ENCODE data around the gene TBC1D8B.
"Not testable (repeated sequence)": the region's sequence is repeated elsewhere in the genome, so short reads cannot be mapped to it uniquely, and the experiment has no call there.

The TBC1D8B gene

DNA sequence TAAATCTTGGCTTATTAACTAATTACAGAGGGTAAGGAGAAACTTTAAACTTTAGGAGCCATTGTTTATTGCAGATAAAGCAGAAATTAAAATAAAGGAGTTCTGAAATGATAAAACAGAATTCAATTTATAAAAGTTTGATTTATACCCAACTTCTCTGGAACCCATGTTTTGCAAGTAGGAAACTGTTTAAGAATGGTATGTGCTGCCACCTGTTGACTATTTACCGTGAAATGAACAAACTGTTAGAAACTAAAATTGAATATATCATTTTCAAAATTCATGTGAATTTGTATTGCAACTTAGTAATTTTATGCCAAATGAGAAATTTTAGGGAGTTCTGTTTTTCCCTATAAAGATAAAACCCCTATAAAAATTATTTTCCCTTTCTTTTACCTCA lies 11.0 kb upstream of the TBC1D8B start:
- ChIA-PET CTCF (no interaction called here), POLR2A (no interaction called here)
- DNase-seq (ENCODE audit: extremely low spot score): no peak

GRCh38 chrX:106802063-106802387 lies 448 bp upstream of the TBC1D8B start:
- CTCF ChIA-PET: no interaction called here
- DNase-seq (ENCODE audit: extremely low spot score): peak; percentile 27
- POLR2A ChIA-PET: interaction anchor here (1.2 to 1.4 kb wide), 2 partner anchors 20 to 75 kb away, joined by 3 to 8 read pairs; partner anchors contain the start of gene RNF128
- no peak for TF ChIP-seq TARDBP (IDR thresholded peaks at IDR 0.05)
- no peak for TF ChIP-seq FOXK2 (IDR thresholded peaks at IDR 0.05)
- TF ChIP-seq SP1 (IDR thresholded peaks at IDR 0.05): no peak
- no peak for TF ChIP-seq LEF1 (IDR thresholded peaks at IDR 0.05; ENCODE audit: borderline replicate concordance)
- no peak for TF ChIP-seq ZNF384 (IDR thresholded peaks at IDR 0.05)
- TF ChIP-seq SUZ12 (IDR thresholded peaks at IDR 0.05): no peak
- TF ChIP-seq NFRKB (IDR thresholded peaks at IDR 0.05): no peak
- TF ChIP-seq L3MBTL2 (conservative IDR thresholded peaks at IDR 0.05): no peak
- TF ChIP-seq FOXA1 (IDR thresholded peaks at IDR 0.05): no peak
- TF ChIP-seq FOXM1 (IDR thresholded peaks at IDR 0.05; ENCODE audit: borderline replicate concordance): no peak
- TF ChIP-seq ELF4 (IDR thresholded peaks at IDR 0.05): no peak
- TF ChIP-seq BHLHE40 (IDR thresholded peaks at IDR 0.05; ENCODE audit: borderline replicate concordance): no peak

More for the DNA sequence above, 11.0 kb upstream of the TBC1D8B start:
- TF ChIP-seq NFRKB (IDR thresholded peaks at IDR 0.05): no peak
- TF ChIP-seq CTBP1 (IDR thresholded peaks at IDR 0.05; ENCODE audit: borderline replicate concordance): no peak
- no peak for TF ChIP-seq HDGF (IDR thresholded peaks at IDR 0.05; ENCODE audit: borderline replicate concordance)
- no peak for TF ChIP-seq FOXM1 (IDR thresholded peaks at IDR 0.05; ENCODE audit: borderline replicate concordance)
- TF ChIP-seq BHLHE40 (IDR thresholded peaks at IDR 0.05; ENCODE audit: borderline replicate concordance): no peak
- TF ChIP-seq ARNT (IDR thresholded peaks at IDR 0.05): no peak
- TF ChIP-seq L3MBTL2 (conservative IDR thresholded peaks at IDR 0.05): no peak
- no peak for TF ChIP-seq SUZ12 (IDR thresholded peaks at IDR 0.05)
- no peak for TF ChIP-seq LEF1 (IDR thresholded peaks at IDR 0.05; ENCODE audit: borderline replicate concordance)
- no peak for TF ChIP-seq ZNF384 (IDR thresholded peaks at IDR 0.05)
- no peak for TF ChIP-seq ELF4 (IDR thresholded peaks at IDR 0.05)
- no peak for TF ChIP-seq SP1 (IDR thresholded peaks at IDR 0.05)
- no peak for TF ChIP-seq PKNOX1 (IDR thresholded peaks at IDR 0.05)
- no peak for TF ChIP-seq FOXK2 (IDR thresholded peaks at IDR 0.05)
- no peak for TF ChIP-seq FOXA1 (IDR thresholded peaks at IDR 0.05)
- TF ChIP-seq TARDBP (IDR thresholded peaks at IDR 0.05): no peak

DNA sequence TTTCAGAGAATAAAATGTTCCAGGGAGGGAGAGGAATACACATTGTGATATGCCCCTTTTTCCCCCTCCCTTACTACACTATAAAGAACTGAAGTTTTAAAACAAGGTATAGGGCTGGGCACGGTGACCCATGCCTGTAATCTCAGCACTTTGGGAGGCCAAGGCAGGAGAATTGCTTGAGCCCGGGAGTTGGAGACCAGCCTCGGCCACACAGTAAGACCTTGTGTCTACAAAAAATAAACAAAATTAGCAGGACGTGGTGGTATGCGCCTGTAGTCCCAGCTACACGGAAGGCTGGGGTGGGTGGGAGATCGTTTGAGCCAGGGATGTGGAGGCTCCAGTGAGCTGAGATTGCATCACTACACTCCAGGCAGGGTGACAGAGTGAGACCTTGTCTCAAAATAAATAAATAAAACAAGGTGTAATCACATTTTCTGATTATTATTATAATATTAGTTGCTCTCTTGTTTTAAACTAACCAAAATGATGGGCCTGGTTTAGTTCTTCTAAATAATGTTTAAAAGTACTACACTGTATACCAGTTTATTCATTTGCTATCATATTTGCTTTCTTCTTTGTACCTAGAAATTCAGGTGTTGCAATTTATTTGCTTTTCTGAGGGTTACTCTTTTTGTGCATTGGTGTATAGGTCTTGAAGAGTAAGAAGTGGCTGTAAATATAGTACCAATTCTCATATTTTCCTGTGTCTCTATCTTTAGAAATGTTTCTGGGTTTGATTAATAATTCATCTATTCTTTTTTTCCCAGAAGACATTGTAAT lies 8.8 kb downstream of the TBC1D8B start:
- DNase-seq (ENCODE audit: extremely low spot score): no peak
- no peak for TF ChIP-seq PKNOX1 (IDR thresholded peaks at IDR 0.05)
- TF ChIP-seq SUZ12 (IDR thresholded peaks at IDR 0.05): no peak
- TF ChIP-seq LEF1 (IDR thresholded peaks at IDR 0.05; ENCODE audit: borderline replicate concordance): no peak
- no peak for TF ChIP-seq ZNF384 (IDR thresholded peaks at IDR 0.05)
- no peak for TF ChIP-seq FOXK2 (IDR thresholded peaks at IDR 0.05)
- no peak for TF ChIP-seq ELF4 (IDR thresholded peaks at IDR 0.05)
- TF ChIP-seq FOXA1 (IDR thresholded peaks at IDR 0.05): no peak
- no peak for TF ChIP-seq NFRKB (IDR thresholded peaks at IDR 0.05)
- no peak for TF ChIP-seq HDGF (IDR thresholded peaks at IDR 0.05; ENCODE audit: borderline replicate concordance)
- TF ChIP-seq ARNT (IDR thresholded peaks at IDR 0.05): no peak
- no peak for TF ChIP-seq L3MBTL2 (conservative IDR thresholded peaks at IDR 0.05)
- TF ChIP-seq SP1 (IDR thresholded peaks at IDR 0.05): no peak
- no peak for TF ChIP-seq TARDBP (IDR thresholded peaks at IDR 0.05)
- no peak for TF ChIP-seq CTBP1 (IDR thresholded peaks at IDR 0.05; ENCODE audit: borderline replicate concordance)
- no peak for TF ChIP-seq BHLHE40 (IDR thresholded peaks at IDR 0.05; ENCODE audit: borderline replicate concordance)
- TF ChIP-seq FOXM1 (IDR thresholded peaks at IDR 0.05; ENCODE audit: borderline replicate concordance): no peak
- ChIA-PET CTCF (no interaction called here), POLR2A (no interaction called here)

- CTCF ChIA-PET; POLR2A ChIA-PET; DNase-seq (ENCODE audit: extremely low spot score): not testable (repeated sequence)
Measured at GRCh38 chrX:106812930-106813329, 10.5 kb downstream of the TBC1D8B start.

DNA sequence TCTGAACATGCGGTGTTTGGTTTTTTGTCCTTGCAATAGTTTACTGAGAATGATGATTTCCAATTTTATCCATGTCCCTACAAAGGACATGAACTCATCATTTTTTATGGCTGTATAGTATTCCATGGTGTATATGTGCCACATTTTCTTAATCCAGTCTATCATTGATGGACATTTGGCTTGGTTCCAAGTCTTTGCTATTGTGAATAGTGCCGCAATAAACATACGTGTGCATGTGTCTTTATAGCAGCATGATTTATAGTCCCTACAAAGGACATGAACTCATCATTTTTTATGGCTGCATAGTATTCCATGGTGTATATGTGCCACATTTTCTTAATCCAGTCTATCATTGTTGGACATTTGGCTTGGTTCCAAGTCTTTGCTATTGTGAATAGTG lies 11.6 kb downstream of the TBC1D8B start:
- DNase-seq (ENCODE audit: extremely low spot score); POLR2A ChIA-PET; CTCF ChIA-PET: not testable (repeated sequence)

DNA sequence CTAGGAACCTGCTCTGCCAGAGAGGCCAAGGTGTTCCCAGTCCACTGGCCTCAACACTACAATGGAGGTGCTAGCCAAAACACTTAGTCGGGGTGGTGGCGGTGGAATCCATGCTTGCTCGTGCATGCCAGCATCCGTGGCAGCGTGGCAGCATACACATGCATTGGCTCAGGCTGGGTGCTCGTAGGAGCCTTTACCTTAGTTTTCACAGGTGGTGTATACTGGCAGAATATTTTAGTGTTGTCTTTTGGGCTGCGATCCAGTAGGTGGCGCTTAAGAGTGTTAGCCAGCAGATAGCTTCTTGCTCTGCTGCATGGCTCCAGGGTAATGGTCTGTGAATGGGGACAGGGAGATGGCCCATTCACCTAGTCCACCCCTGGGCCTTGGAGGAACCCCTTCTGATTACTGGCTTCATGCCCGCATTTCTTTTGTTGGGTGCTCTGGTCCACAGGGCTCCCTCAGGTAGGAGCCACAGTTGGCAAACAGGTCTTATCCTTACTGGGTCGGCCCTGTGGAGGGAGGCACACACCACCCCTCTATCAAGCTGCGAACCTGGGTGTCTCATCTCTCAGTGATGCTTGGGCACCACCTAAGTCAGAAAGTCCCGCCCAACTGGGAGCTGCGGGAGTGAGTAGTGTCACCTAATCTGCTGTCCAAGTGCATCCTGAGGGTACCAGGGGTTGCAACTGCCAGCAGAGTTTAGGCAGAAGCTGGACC lies 60.7 kb downstream of the TBC1D8B start:
- TF ChIP-seq TARDBP (IDR thresholded peaks at IDR 0.05) (no peak), HDGF (IDR thresholded peaks at IDR 0.05; ENCODE audit: borderline replicate concordance) (no peak), ELF4 (IDR thresholded peaks at IDR 0.05) (no peak), ZNF384 (IDR thresholded peaks at IDR 0.05) (no peak), FOXA1 (IDR thresholded peaks at IDR 0.05) (no peak)
- ChIA-PET POLR2A (no interaction called here), CTCF (interaction anchor here (0.6 to 1.5 kb wide), 5 partner anchors 8 to 365 kb away, joined by 3 to 8 read pairs (median 3); no protein-coding TSS in a partner anchor)
- DNase-seq (ENCODE audit: extremely low spot score): peak; percentile 61

DNA sequence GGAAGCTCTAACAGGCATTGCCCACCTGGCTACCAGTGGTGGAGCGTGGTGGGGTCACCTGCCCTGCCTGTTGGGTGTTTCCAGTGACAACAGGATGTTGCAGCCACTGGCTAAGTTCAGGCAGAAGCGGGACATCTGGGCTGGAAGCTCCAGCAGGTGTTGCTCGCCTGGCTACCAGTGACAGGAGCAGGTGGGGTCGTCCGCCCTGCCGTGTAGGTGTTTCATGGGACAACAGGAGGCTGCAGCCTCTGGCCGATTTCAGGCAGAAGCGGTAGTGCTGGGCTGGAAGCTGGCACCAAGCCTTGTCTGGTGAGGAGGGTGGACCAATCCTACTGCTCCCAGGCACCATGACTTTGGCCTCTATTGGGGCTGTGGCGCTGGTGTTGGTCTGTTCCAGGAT lies 61.2 kb downstream of the TBC1D8B start:
- TF ChIP-seq SP1 (IDR thresholded peaks at IDR 0.05) (no peak), NFRKB (IDR thresholded peaks at IDR 0.05) (no peak), BHLHE40 (IDR thresholded peaks at IDR 0.05; ENCODE audit: borderline replicate concordance) (no peak), PKNOX1 (IDR thresholded peaks at IDR 0.05) (no peak), ARNT (IDR thresholded peaks at IDR 0.05) (no peak), FOXM1 (IDR thresholded peaks at IDR 0.05; ENCODE audit: borderline replicate concordance) (no peak), HDGF (IDR thresholded peaks at IDR 0.05; ENCODE audit: borderline replicate concordance) (no peak), FOXK2 (IDR thresholded peaks at IDR 0.05) (no peak), SUZ12 (IDR thresholded peaks at IDR 0.05) (no peak), ELF4 (IDR thresholded peaks at IDR 0.05) (no peak), FOXA1 (IDR thresholded peaks at IDR 0.05) (no peak), TARDBP (IDR thresholded peaks at IDR 0.05) (no peak), L3MBTL2 (conservative IDR thresholded peaks at IDR 0.05) (no peak), ZNF384 (IDR thresholded peaks at IDR 0.05) (no peak), CTBP1 (IDR thresholded peaks at IDR 0.05; ENCODE audit: borderline replicate concordance) (no peak), LEF1 (IDR thresholded peaks at IDR 0.05; ENCODE audit: borderline replicate concordance) (no peak)
- POLR2A ChIA-PET: no interaction called here
- no peak for DNase-seq (ENCODE audit: extremely low spot score)
- CTCF ChIA-PET: interaction anchor here (0.6 to 1.5 kb wide), 5 partner anchors 8 to 364 kb away, joined by 3 to 8 read pairs (median 3); no protein-coding TSS in a partner anchor

- CTCF ChIA-PET: interaction anchor here (1.5 kb wide), 1 partner anchor 9 kb away, joined by 7 read pairs; no protein-coding TSS in a partner anchor
- DNase-seq (ENCODE audit: extremely low spot score); POLR2A ChIA-PET: not testable (repeated sequence)
Measured at GRCh38 chrX:106872796-106873195, 70.3 kb downstream of the TBC1D8B start.
